ENCODE measurements around the gene WDR38.
"Not testable (repeated sequence)": the region's sequence is repeated elsewhere in the genome, so short reads cannot be mapped to it uniquely, and the experiment has no call there.

The WDR38 gene

GRCh38 chr9:124843456-124844034, 9.7 kb upstream of the WDR38 start:
- no peak for DNase-seq
- Mint-ChIP-seq H3K36me3 (ENCODE audit: low read depth) (no peaks in the 10 kb centered on the region), H3K4me3 (no peak overlapping the region), H3K9me3 (no peaks in the 10 kb centered on the region), H3K27me3 (peaks cover 11% of the 10 kb centered on the region), H3K4me1 (ENCODE audit: low read depth) (no peaks in the 10 kb centered on the region), H3K27ac (no peak overlapping the region)

GRCh38 chr9:124844291-124844690, 9.0 kb upstream of the WDR38 start:
- Mint-ChIP-seq H3K27me3 (peaks cover 9% of the 10 kb centered on the region), H3K27ac (no peak overlapping the region), H3K4me3 (no peak overlapping the region), H3K36me3 (ENCODE audit: low read depth) (no peaks in the 10 kb centered on the region), H3K9me3 (no peaks in the 10 kb centered on the region), H3K4me1 (ENCODE audit: low read depth) (no peaks in the 10 kb centered on the region)
- no peak for DNase-seq

GRCh38 chr9:124846467-124846866, 6.8 kb upstream of the WDR38 start:
- not testable (repeated sequence) for H3K27me3 Mint-ChIP-seq; H3K9me3 Mint-ChIP-seq; H3K4me1 Mint-ChIP-seq (ENCODE audit: low read depth); DNase-seq; H3K36me3 Mint-ChIP-seq (ENCODE audit: low read depth); H3K27ac Mint-ChIP-seq; H3K4me3 Mint-ChIP-seq

GRCh38 chr9:124846969-124847368, 6.3 kb upstream of the WDR38 start:
- no peaks in the 10 kb centered on the region for H3K36me3 Mint-ChIP-seq (ENCODE audit: low read depth)
- H3K4me1 Mint-ChIP-seq (ENCODE audit: low read depth): no peaks in the 10 kb centered on the region
- no peaks in the 10 kb centered on the region for H3K9me3 Mint-ChIP-seq
- peaks cover 10% of the 10 kb centered on the region for H3K27me3 Mint-ChIP-seq
- H3K27ac Mint-ChIP-seq: no peak overlapping the region
- no peak overlapping the region for H3K4me3 Mint-ChIP-seq
- DNase-seq: no peak

- no peaks in the 10 kb centered on the region for H3K36me3 Mint-ChIP-seq (ENCODE audit: low read depth)
- no peak for DNase-seq
- peaks cover 15% of the 10 kb centered on the region for H3K4me1 Mint-ChIP-seq (ENCODE audit: low read depth)
- no peak overlapping the region for H3K27ac Mint-ChIP-seq
- H3K27me3 Mint-ChIP-seq: peaks cover 14% of the 10 kb centered on the region
- no peaks in the 10 kb centered on the region for H3K9me3 Mint-ChIP-seq
- H3K4me3 Mint-ChIP-seq: no peak overlapping the region
Observed at GRCh38 chr9:124849801-124850200, 3.5 kb upstream of the WDR38 start.

GRCh38 chr9:124852121-124852828, 985 bp upstream of the WDR38 start:
- Mint-ChIP-seq H3K4me3 (no peak overlapping the region), H3K27ac (peak overlapping the region; percentile 77), H3K4me1 (ENCODE audit: low read depth) (peaks cover 20% of the 10 kb centered on the region)

GRCh38 chr9:124853605-124854143, 414 bp downstream of the WDR38 start:
- H3K27ac Mint-ChIP-seq: peak overlapping the region; percentile 77
- peaks cover 10% of the 10 kb centered on the region for H3K27me3 Mint-ChIP-seq
- H3K4me1 Mint-ChIP-seq (ENCODE audit: low read depth): peaks cover 34% of the 10 kb centered on the region
- no peaks in the 10 kb centered on the region for H3K9me3 Mint-ChIP-seq
- peaks cover 23% of the 10 kb centered on the region for H3K36me3 Mint-ChIP-seq (ENCODE audit: low read depth)
- H3K4me3 Mint-ChIP-seq: peak overlapping the region; percentile 68
- no peak for DNase-seq

More at GRCh38 chr9:124852121-124852828, 985 bp upstream of the WDR38 start:
- H3K27me3 Mint-ChIP-seq: peaks cover 14% of the 10 kb centered on the region
- no peaks in the 10 kb centered on the region for H3K9me3 Mint-ChIP-seq
- DNase-seq: peak; percentile 43
- peaks cover 9% of the 10 kb centered on the region for H3K36me3 Mint-ChIP-seq (ENCODE audit: low read depth)

GRCh38 chr9:124854161-124854560, 901 bp downstream of the WDR38 start:
- Mint-ChIP-seq H3K4me1 (ENCODE audit: low read depth) (peaks cover 39% of the 10 kb centered on the region), H3K9me3 (no peaks in the 10 kb centered on the region), H3K27me3 (peaks cover 10% of the 10 kb centered on the region), H3K36me3 (ENCODE audit: low read depth) (peaks cover 28% of the 10 kb centered on the region), H3K27ac (peak overlapping the region; percentile 77), H3K4me3 (no peak overlapping the region)
- no peak for DNase-seq

GRCh38 chr9:124854822-124855221, 1.6 kb downstream of the WDR38 start:
- Mint-ChIP-seq H3K36me3 (ENCODE audit: low read depth) (peaks cover 34% of the 10 kb centered on the region), H3K27ac (peak overlapping the region; percentile 16), H3K27me3 (peaks cover 10% of the 10 kb centered on the region), H3K9me3 (no peaks in the 10 kb centered on the region), H3K4me1 (ENCODE audit: low read depth) (peaks cover 46% of the 10 kb centered on the region), H3K4me3 (no peak overlapping the region)
- DNase-seq: no peak

GRCh38 chr9:124855566-124855943, 2.3 kb downstream of the WDR38 start:
- peaks cover 10% of the 10 kb centered on the region for H3K27me3 Mint-ChIP-seq
- H3K27ac Mint-ChIP-seq: peak overlapping the region; percentile 51
- no peak for DNase-seq
- peaks cover 53% of the 10 kb centered on the region for H3K4me1 Mint-ChIP-seq (ENCODE audit: low read depth)
- H3K4me3 Mint-ChIP-seq: no peak overlapping the region
- no peaks in the 10 kb centered on the region for H3K9me3 Mint-ChIP-seq
- H3K36me3 Mint-ChIP-seq (ENCODE audit: low read depth): peaks cover 42% of the 10 kb centered on the region

GRCh38 chr9:124855944-124856765, 2.9 kb downstream of the WDR38 start:
- Mint-ChIP-seq H3K4me1 (ENCODE audit: low read depth) (peaks cover 54% of the 10 kb centered on the region), H3K36me3 (ENCODE audit: low read depth) (peaks cover 48% of the 10 kb centered on the region), H3K9me3 (no peaks in the 10 kb centered on the region), H3K4me3 (no peak overlapping the region), H3K27me3 (peaks cover 7% of the 10 kb centered on the region), H3K27ac (peak overlapping the region; percentile 98)
- DNase-seq: peak; percentile 60

GRCh38 chr9:124857533-124858162, 4.4 kb downstream of the WDR38 start:
- Mint-ChIP-seq H3K27me3 (peaks cover 2% of the 10 kb centered on the region), H3K27ac (peak overlapping the region; percentile 98), H3K4me1 (ENCODE audit: low read depth) (peaks cover 53% of the 10 kb centered on the region), H3K9me3 (no peaks in the 10 kb centered on the region), H3K4me3 (peak overlapping the region; percentile 92), H3K36me3 (ENCODE audit: low read depth) (peaks cover 58% of the 10 kb centered on the region)
- DNase-seq: no peak

- Mint-ChIP-seq H3K36me3 (ENCODE audit: low read depth) (peaks cover 58% of the 10 kb centered on the region), H3K4me3 (peak overlapping the region; percentile 92), H3K27ac (peak overlapping the region; percentile 98), H3K9me3 (no peaks in the 10 kb centered on the region), H3K27me3 (no peaks in the 10 kb centered on the region), H3K4me1 (ENCODE audit: low read depth) (peaks cover 50% of the 10 kb centered on the region)
- DNase-seq: no peak
Observed at GRCh38 chr9:124858330-124859046, 5.2 kb downstream of the WDR38 start.
